GM18499 (cell line): ENCODE data around the gene DYNLT1.
"Not testable (repeated sequence)": the region's sequence is repeated elsewhere in the genome, so short reads cannot be mapped to it uniquely, and the experiment has no call there.

Experiments
- ATAC-seq: cut with Tn5 transposase; IDR thresholded peaks from one replicate; pipeline ENCODE4 v1.9.1; 2021; ENCODE audit warnings: moderate number of reproducible peaks; ENCODE audit not compliant: insufficient read depth, unreplicated experiment

DYNLT1 gene

GRCh38 chr6:158645064-158646022 is 800 bp upstream of the DYNLT1 start:
- ATAC-seq = no peak

DNA sequence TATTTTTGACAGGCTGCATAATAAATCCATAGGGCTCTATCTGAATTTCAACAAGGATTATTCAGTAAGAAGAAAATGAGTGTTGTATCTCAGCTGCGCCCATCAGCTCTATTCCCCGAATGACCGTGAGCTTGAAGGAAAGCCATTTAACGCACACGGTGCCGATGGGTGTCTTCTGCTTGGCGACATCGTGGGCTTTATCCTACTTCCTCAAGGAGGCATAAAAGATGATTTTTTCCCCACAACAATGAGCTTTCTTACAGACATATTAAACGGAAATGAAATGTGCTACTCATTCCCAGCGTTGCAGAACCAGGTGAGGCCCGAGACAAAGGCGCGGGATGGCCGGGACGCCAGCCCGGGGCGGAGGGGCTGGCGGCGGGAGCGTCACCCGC is 710 bp downstream of the DYNLT1 start:
- ATAC-seq = no peak

- no peak for ATAC-seq
Measured at GRCh38 chr6:158642097-158642601, 2.4 kb downstream of the DYNLT1 start.

DNA sequence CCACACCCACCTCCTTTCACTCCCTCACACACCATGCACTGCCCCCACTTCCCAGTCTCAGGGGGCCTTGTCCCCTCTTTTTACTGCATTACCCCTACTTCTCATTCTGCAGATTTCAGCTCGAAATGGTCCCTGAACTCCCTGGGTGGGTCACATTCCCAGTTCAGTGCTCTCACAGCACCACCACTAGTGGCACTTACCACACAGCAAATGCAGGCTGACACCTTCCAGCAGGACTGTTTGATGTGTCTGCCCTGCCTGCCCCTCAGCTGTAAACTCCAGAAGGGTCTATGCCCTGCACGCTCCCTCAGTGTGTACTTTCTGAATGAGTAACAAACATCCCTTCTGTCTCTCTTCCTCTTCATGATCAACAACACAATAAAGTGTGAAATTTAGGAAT is 4.0 kb downstream of the DYNLT1 start:
- no peak for ATAC-seq

GRCh38 chr6:158639056-158639455 is 5.5 kb downstream of the DYNLT1 start:
- ATAC-seq = no peak

GRCh38 chr6:158638324-158638854 is 6.2 kb downstream of the DYNLT1 start:
- no peak for ATAC-seq

DNA sequence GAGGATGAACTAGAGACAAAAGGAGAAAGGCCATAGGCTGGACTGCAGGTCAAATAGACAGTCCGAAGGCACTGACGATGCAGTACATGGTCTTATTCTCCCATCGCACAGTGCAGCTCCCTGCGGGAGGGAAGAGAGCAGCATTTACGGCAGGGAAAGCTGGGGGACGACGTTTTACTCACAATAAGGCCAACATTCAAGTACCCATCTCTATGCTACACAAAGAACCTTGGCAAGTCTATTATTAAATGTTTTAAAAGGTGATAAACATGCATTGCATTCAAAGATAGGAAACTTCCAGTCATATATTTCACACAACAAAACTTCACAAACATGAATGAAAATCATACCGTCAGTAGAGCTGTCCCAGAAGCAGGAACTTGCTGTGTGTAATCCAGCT is 7.8 kb downstream of the DYNLT1 start:
- ATAC-seq = no peak

- no peak for ATAC-seq
Measured at GRCh38 chr6:158635427-158636073, 9.0 kb downstream of the DYNLT1 start.

GRCh38 chr6:158634695-158635426 is 9.7 kb downstream of the DYNLT1 start:
- ATAC-seq = no peak

- ATAC-seq = no peak
Measured at GRCh38 chr6:158633127-158633526, 11.4 kb downstream of the DYNLT1 start.

DNA sequence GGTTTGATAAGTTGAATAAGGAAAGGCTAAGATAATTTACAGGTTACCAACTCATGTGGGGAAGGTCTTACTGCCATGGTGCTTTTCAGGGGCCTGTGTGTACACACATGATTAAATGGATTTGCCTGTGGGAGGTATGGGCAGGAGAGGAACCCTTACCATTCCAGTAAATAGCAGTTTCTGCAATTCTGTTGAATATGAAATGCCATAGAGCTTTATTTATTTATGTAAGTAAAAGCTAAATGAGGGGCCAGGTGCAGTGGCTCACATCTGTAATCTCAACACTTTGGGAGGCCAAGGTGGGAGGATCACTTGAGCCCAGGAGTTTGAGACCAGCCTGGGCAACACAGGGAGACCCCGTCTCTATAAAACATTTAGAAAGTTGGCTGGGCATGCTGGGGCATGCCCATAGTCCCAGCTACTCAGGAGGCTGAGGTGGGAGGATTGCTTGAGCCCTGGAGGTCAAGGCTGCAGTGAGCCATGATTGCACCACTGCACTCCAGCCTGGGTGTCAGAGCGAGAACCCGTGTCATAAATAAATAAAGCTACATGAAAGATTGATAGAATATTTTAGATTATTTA is 11.9 kb downstream of the DYNLT1 start:
- not testable (repeated sequence) for ATAC-seq

- ATAC-seq = no peak
Measured at GRCh38 chr6:158631678-158632537, 12.6 kb downstream of the DYNLT1 start.

DNA sequence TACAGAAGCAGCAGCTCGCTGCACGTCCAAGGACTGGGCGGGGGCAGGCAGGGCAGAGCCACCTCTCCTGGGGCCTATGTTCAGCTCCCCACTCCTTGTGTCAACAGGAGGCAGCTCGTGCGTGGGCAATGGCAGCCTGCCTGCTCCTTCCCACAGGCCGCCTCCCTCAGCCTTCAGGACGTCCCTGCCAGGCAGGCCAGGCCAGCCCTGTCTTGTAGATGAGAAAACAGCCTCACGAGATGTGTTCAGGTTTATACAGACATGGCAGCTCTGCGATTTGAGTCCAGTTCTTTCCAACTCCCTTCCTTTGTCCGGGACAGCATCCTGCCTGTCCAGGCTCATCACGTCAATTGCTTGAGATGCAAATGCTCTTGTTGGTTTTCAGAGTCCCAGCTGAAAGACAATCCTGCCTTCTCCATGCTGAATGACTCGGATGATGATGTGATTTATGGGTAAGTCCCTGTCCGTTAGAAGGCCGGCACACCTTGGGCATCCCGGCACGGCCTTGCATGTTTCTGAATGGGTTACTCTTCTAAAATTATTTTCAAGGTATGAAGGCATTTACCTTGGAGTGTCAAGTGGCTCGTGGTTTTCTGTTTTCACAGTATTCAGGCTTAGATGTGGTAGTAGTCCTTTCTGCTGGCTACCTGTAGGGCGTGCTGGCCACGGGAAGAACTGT is 13.5 kb downstream of the DYNLT1 start:
- no peak for ATAC-seq

DNA sequence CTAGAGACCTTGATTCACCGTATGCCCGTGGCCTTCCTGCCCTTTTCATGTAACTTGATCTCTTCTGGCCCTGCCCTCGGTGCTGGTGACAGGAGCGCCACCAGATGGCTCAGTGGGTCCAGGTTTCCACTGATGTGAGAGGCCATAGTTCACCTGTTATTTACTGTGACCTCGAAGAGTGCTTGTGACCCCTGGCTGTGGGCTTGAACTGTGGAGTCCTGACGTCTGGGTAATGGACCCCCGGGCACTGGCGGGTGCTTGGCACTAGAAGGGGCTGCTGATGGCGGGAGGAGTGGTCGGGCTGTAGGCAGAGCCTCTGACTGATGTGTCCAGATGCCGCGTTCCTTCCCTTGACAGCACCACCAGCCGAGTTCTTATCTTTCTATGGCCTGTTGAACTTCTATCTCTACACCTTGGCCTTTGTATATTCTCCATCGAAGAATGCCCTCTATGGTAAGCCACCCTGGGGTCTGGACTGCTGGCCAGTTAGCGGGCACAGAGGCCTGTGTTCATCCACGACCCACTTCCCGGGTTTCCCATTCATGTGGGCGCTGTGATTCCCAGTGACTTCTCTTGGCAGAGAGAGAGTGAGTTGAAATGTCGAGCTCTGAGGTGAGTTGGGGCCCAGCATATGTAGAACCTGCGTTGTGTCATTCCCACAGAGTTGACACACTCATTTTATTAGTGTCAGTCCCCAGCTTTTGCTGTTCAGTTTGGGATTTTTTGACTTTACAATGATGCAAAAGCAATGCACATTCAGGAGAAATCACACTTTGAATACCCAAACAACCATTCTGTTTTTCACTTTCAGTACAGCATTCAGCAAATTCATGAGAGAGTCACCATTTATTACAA is 14.9 kb downstream of the DYNLT1 start:
- ATAC-seq = no peak

DNA sequence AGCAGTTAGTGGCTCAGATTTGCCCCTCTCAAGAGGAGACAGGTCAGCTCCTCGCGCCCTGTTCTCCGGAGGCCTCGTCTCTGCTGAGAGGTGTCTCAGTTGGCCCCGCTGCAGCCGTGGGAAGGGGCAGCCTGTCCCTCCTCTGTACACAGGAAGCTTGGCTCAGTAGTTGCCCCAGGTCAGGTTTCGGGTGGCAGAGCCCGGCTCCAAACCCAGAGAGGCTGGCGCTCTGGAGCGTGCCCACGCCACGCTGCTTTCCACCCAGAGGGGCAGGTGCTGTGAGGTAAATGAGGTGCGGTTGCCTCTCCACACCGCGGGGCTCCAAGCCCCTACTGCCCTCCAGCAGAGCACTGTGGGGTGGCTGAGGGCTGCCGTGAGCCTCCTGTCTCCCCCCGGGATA is 16.0 kb downstream of the DYNLT1 start:
- no peak for ATAC-seq

DNA sequence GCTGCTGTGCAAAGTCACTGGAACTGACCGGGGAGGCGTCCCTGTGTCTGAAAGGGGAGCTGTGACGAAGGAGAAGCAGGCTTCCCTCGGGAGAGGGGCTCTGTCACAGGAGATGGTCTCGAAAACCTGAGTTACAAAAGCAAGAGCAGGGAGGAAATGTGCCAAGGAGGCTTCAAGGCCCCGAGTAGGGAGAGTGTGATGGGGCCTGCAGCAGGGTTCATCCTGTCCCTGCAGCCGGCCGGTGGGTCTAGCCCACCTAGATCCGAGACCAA is 16.7 kb downstream of the DYNLT1 start:
- no peak for ATAC-seq

DNA sequence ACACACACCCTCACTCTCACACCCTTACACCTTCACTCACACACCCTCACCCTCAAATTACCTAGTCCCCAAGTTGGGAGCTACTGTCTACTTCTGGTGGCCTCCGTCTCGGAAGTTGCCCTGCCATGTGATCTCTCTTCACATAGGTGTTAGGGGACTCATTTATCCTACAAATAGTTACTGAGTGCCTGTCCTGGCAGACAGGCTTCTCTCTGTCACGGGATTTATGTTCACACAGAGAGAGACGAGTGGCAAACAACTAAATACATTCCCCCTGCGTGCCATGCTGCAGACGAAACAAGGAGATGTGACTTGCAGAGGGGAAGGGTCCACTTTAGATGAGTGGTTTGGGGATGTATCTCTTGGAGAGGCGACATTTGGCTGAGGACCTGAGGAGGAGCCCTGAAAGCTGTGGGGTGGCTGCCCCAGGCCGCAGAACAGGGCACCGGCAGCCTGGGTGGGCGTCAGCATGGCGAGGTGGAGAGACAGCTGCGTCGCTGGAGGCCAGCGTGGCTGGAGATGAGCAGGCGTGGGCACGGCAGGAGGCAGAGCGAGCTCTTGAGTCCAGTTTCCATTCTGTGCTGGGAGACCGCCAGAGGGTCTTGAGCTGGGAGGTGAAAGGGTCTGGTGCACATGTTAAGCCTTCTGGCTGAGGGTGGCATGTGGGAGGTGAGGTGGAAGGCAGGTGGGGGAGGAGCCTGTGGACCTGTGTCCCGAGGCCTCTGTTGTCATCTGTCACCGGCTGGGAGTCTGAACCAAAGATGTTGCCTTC is 17.2 kb downstream of the DYNLT1 start:
- ATAC-seq = no peak
